Nasal cavity respiratory epithelium epithelial cell of viscerocranial mucosa (primary cell): ENCODE data around the gene RPF1. TPM values are rescaled to one million over a fixed set of nuclear protein-coding genes. Genes with fewer than 3 reads are reported as not detected.

Experiments
- total RNA-seq: library from RNA; depleted of rRNA; stranded (reverse); fragments of >200 nt; gene quantifications from 2 replicates; pipeline ENCODE4 v1.2.3, GENCODE V29; 2014

The RPF1 gene
- total RNA-seq, result 41.0 and 44.2 TPM in 2 replicates

GRCh38 chr1:84478876-84479868, at the start of gene RPF1:
Gene RPF1, plus strand, starts transcription at chr1:84479266. Its CDS starts 16 bp downstream, at chr1:84479282.

GRCh38 chr1:84506002-84506728, 27.1 kb downstream of the RPF1 start, which contains the start of the genes GNG5 and SPATA1:
Gene GNG5, minus strand, starts transcription at chr1:84506581. Its CDS starts 490 bp downstream, at chr1:84506091.
Gene SPATA1, plus strand, starts transcription at chr1:84506386. Its CDS starts 9,974 bp downstream, at chr1:84516360.

Other genes starting within 250 kb of the RPF1 start
- gene SAMD13, start 177.6 kb upstream of the RPF1 start, total RNA-seq, result 0.68 and 0.85 TPM in 2 replicates
- not detected in 2 replicates for gene DNASE2B, start 80.8 kb upstream of the RPF1 start, total RNA-seq
- gene SPATA1, start 27.1 kb downstream of the RPF1 start, total RNA-seq, result 0.14 and 0.34 TPM in 2 replicates
- gene GNG5, start 27.3 kb downstream of the RPF1 start, total RNA-seq, result 12.6 and 17.4 TPM in 2 replicates
- 10.3 and 14.8 TPM in 2 replicates for gene CTBS, start 95.2 kb downstream of the RPF1 start, total RNA-seq
- gene SSX2IP, start 211.2 kb downstream of the RPF1 start, total RNA-seq, result 13.7 and 18.2 TPM in 2 replicates